ENCODE results near the gene RTEL1. TPM values are rescaled to one million over a fixed set of nuclear protein-coding genes. Genes with fewer than 3 reads are reported as not detected.
A peak's percentile ranks its signal among the peaks of the same experiment; 100 is the strongest.

RTEL1 gene
- polyA plus RNA-seq, 1 of the 3 experiments (the other 2 are of a cell fraction) = 9.9 TPM

DNA sequence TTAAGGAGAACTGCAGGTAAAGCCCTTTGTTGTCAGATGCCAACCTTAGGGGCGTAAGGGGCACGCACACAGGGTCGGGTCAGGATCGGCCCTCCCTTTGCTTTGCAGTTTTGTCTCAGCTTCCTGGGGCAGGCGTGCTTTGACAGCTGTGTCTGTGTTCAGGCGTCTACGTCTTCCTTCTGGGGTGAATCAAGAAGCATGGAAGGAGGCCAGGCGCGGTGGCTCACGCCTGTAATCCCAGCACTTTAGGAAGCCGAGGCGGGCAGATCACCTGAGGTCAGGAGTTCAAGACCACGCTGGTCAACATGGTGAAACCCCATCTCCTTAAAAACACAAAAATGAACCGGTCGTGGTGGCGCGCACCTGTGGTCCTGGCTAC lies 51.0 kb downstream of the RTEL1 start:
- Histone ChIP-seq H2AFZ (ENCODE audit: low read depth) (no peak overlapping the region), H3K4me3 (ENCODE audit: low read depth in 2 of 2, low read length in 1 of 2) (peak overlapping the region; percentile 70 to 90; a peak in 3 of 4 replicates), H3K9me2 (no peaks in the 10 kb centered on the region), H3K27ac (ENCODE audit: low read depth in 2 of 2, low read length in 1 of 2) (no peak overlapping the region), H3K9me3 (peaks cover 7% of the 10 kb centered on the region), H3K9ac (peak overlapping the region; percentile 89; the same call in 1 of the 2 replicates), H4K20me1 (ENCODE audit: insufficient read depth) (0 out of 2 replicates have a peak, but pooled peaks cover 3% of the 10 kb centered on the region), H3K79me2 (ENCODE audit: insufficient read depth) (peaks cover 93% of the 10 kb centered on the region), H3K4me1 (ENCODE audit: control insufficient read depth in 1 of 2, insufficient read depth in 2 of 2, low read depth in 1 of 2, low read length in 1 of 2) (peaks cover 0 to 20% of the 10 kb centered on the region in 2 experiments; a peak in 1 of 4 replicates), H3K4me2 (peak overlapping the region; percentile 92), H3F3A (replicated peaks; ENCODE audit: insufficient read depth) (peaks cover 4% of the 10 kb centered on the region), H3K27me3 (ENCODE audit: insufficient read depth) (no peaks in the 10 kb centered on the region), H3K36me3 (replicated peaks in 1 of 2; ENCODE audit: control insufficient read depth in 1 of 2, insufficient read depth in 2 of 2, low read length in 1 of 2) (peaks cover 39 to 62% of the 10 kb centered on the region in 2 experiments)
- POLR2A ChIA-PET = interaction anchor here (2.6 kb wide), 1 partner anchor 12 kb away, joined by 22 read pairs; the partner anchor contains the start of gene TNFRSF6B
- 87% methylated on average over 16 of the region's 17 CpGs for WGBS (ENCODE audit: low lambda C conversion rate)
- no peak for DNase-seq
- no peak for TF ChIP-seq SIN3A (IDR thresholded peaks at IDR 0.05; ENCODE audit: borderline replicate concordance, low read depth, low read length)
- CTCF ChIA-PET = interaction anchor here (0.9 to 1.6 kb wide), 3 partner anchors 30 to 265 kb away, joined by 3 to 4 read pairs (median 4); no protein-coding TSS in a partner anchor

DNA sequence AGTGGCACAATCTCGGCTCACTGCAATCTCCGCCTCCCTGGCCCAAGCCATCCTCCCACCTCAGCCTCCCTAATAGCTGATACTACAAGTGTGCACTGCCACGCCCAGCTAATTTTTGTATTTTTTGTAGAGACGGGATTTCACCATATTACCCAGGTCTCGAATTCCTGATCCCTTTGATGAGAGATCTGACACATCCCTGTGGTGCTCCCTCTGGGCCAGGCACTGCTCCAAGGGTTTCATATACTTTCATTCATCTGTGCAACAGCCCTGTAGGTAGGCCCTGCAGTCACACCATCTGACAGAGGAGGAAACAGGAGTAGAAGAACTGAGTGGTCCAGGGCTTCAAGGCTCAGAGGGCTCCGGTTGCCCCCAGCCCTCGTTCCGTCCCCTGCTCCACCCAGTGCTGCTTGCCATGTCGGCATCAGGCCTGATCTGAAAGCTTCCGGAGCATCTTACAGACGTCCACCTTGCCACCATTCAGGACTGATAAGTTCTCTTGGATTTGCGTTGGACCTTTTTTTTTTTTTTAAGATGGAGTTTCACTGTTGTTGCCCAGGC lies 53.1 kb downstream of the RTEL1 start:
- 0 out of 2 replicates have a peak, but pooled peaks cover 3% of the 10 kb centered on the region for H4K20me1 ChIP-seq (ENCODE audit: insufficient read depth)
- H3K27me3 ChIP-seq (ENCODE audit: insufficient read depth) = no peaks in the 10 kb centered on the region
- CTCF ChIA-PET = no interaction called here
- peaks cover 99% of the 10 kb centered on the region for H3K79me2 ChIP-seq (ENCODE audit: insufficient read depth)
- H3K9ac ChIP-seq = no peak overlapping the region
- peaks cover 7% of the 10 kb centered on the region for H3K9me3 ChIP-seq
- H3K27ac ChIP-seq (ENCODE audit: low read depth in 2 of 2, low read length in 1 of 2) = no peak overlapping the region
- H3F3A ChIP-seq (replicated peaks; ENCODE audit: insufficient read depth) = peaks cover 4% of the 10 kb centered on the region
- TF ChIP-seq RAD21 (IDR thresholded peaks at IDR 0.05; ENCODE audit: low read length) (no peak), EP300 (IDR thresholded peaks at IDR 0.05; ENCODE audit: borderline replicate concordance in 1 of 2, low read depth in 1 of 2, low read length in 1 of 2) (no peak), RFX5 (IDR thresholded peaks at IDR 0.05; ENCODE audit: low read length) (no peak)
- TF ChIP-seq, protein P1, sequence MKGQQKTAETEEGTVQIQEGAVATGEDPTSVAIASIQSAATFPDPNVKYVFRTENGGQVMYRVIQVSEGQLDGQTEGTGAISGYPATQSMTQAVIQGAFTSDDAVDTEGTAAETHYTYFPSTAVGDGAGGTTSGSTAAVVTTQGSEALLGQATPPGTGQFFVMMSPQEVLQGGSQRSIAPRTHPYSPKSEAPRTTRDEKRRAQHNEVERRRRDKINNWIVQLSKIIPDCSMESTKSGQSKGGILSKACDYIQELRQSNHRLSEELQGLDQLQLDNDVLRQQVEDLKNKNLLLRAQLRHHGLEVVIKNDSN (IDR thresholded peaks at IDR 0.05; ENCODE audit: borderline replicate concordance, low read depth) = no peak
- TF ChIP-seq, protein P2, sequence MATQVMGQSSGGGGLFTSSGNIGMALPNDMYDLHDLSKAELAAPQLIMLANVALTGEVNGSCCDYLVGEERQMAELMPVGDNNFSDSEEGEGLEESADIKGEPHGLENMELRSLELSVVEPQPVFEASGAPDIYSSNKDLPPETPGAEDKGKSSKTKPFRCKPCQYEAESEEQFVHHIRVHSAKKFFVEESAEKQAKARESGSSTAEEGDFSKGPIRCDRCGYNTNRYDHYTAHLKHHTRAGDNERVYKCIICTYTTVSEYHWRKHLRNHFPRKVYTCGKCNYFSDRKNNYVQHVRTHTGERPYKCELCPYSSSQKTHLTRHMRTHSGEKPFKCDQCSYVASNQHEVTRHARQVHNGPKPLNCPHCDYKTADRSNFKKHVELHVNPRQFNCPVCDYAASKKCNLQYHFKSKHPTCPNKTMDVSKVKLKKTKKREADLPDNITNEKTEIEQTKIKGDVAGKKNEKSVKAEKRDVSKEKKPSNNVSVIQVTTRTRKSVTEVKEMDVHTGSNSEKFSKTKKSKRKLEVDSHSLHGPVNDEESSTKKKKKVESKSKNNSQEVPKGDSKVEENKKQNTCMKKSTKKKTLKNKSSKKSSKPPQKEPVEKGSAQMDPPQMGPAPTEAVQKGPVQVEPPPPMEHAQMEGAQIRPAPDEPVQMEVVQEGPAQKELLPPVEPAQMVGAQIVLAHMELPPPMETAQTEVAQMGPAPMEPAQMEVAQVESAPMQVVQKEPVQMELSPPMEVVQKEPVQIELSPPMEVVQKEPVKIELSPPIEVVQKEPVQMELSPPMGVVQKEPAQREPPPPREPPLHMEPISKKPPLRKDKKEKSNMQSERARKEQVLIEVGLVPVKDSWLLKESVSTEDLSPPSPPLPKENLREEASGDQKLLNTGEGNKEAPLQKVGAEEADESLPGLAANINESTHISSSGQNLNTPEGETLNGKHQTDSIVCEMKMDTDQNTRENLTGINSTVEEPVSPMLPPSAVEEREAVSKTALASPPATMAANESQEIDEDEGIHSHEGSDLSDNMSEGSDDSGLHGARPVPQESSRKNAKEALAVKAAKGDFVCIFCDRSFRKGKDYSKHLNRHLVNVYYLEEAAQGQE (IDR thresholded peaks at IDR 0.05; ENCODE audit: low read depth, low read length) = no peak
- H3K4me2 ChIP-seq = no peak overlapping the region
- H3K4me3 ChIP-seq (ENCODE audit: low read depth in 2 of 2, low read length in 1 of 2) = no peak overlapping the region
- POLR2A ChIA-PET = no interaction called here
- no peak overlapping the region for H2AFZ ChIP-seq (ENCODE audit: low read depth)
- 89% methylated on average over 9 of the region's 12 CpGs for WGBS (ENCODE audit: low lambda C conversion rate)
- H3K9me2 ChIP-seq = no peaks in the 10 kb centered on the region
- peaks cover 0 to 19% of the 10 kb centered on the region in 2 experiments; a peak in 1 of 4 replicates for H3K4me1 ChIP-seq (ENCODE audit: control insufficient read depth in 1 of 2, insufficient read depth in 2 of 2, low read depth in 1 of 2, low read length in 1 of 2)
- peaks cover 22 to 65% of the 10 kb centered on the region in 2 experiments for H3K36me3 ChIP-seq (replicated peaks in 1 of 2; ENCODE audit: control insufficient read depth in 1 of 2, insufficient read depth in 2 of 2, low read length in 1 of 2)
- no peak for DNase-seq

All from SK-N-SH (cell line).